IMR-90 (cell line): ENCODE data around the gene PCGF6.

ENCODE experiments used
- BHLHE40 ChIP-seq: fragments of 150-350 bp; IDR thresholded peaks from 2 replicates; pipeline ENCODE4 v1.6.1; 2016; ENCODE audit warnings: mild to moderate bottlenecking, low read depth, low read length
- USF2 ChIP-seq: fragments of 150-350 bp; IDR thresholded peaks from 2 replicates; pipeline ENCODE4 v1.6.1; 2017; ENCODE audit warnings: mild to moderate bottlenecking, antibody characterized with exemption, low read length, low read depth

- TF ChIP-seq BHLHE40, result no peak; the same call in 1 of the 2 replicates
- TF ChIP-seq USF2, result no peak
Observed at GRCh38 chr10:103273041-103273441, 77.9 kb downstream of the PCGF6 start.
